Esophagus muscularis mucosa (tissue), 3 donors: ENCODE measurements around the gene USP35.

Experiments
- CTCF ChIP-seq, 3 experiments: fragments of 200-600 bp in 2 of 3; fragments of 450-650 bp in 1 of 3; sonication (generic) in 2 of 3; IDR thresholded peaks; one replicate each; pipeline ENCODE4 v1.5.1; 2017 to 2019; ENCODE audit warnings: antibody characterized with exemption in 3 of 3, mild to moderate bottlenecking in 2 of 3, moderate library complexity in 1 of 3
- POLR2A ChIP-seq: fragments of 450-650 bp; IDR thresholded peaks from one replicate; pipeline ENCODE4 v1.6.1; 2017; ENCODE audit warnings: antibody characterized with exemption, moderate library complexity, mild to moderate bottlenecking, low read depth

GRCh38 chr11:78194490-78194889 is 5.8 kb downstream of the USP35 start:
- no peak for TF ChIP-seq CTCF (IDR thresholded peaks at IDR 0.05)
- no peak for TF ChIP-seq POLR2A
